Suprapubic skin (tissue), 4 donors: ENCODE measurements around the gene TBL1X. TPM values are rescaled to one million over a fixed set of nuclear protein-coding genes. Genes with fewer than 3 reads are reported as not detected.

ENCODE experiments used
- DNase-seq, 2 donors: peaks; one replicate each; pipeline ENCODE4 v3.0.0-alpha.2; 2019; ENCODE audit warnings: low spot score in 2 of 2
- H3K27ac ChIP-seq: fragments of 200-600 bp; sonication (generic); one replicate; pipeline ENCODE4 v1.5.1; 2019
- H3K27me3 ChIP-seq: fragments of 200-600 bp; sonication (generic); one replicate; pipeline ENCODE4 v1.5.1; 2019
- H3K36me3 ChIP-seq: fragments of 200-600 bp; sonication (generic); one replicate; pipeline ENCODE4 v1.5.1; 2019
- H3K4me1 ChIP-seq: fragments of 200-600 bp; sonication (generic); one replicate; pipeline ENCODE4 v1.5.1; 2019
- H3K4me3 ChIP-seq: fragments of 200-600 bp; sonication (generic); one replicate; pipeline ENCODE4 v1.5.1; 2019; ENCODE audit warnings: mild to moderate bottlenecking
- H3K9me3 ChIP-seq: fragments of 200-600 bp; sonication (generic); one replicate; pipeline ENCODE4 v1.5.1; 2019
- CTCF ChIP-seq, 2 donors: fragments of 200-600 bp in 1 of 2; fragments of 450-650 bp in 1 of 2; sonication (generic) in 1 of 2; IDR thresholded peaks; one replicate each; pipeline ENCODE4 v1.5.1; 2016 to 2019; ENCODE audit warnings: antibody characterized with exemption in 2 of 2, mild to moderate bottlenecking in 1 of 2, moderate library complexity in 1 of 2
- EP300 ChIP-seq: sonication (generic); formaldehyde crosslinking; IDR thresholded peaks from one replicate; pipeline ENCODE4 v1.6.1; 2017; ENCODE audit warnings: antibody characterized with exemption
- POLR2A ChIP-seq, 2 donors: fragments of 450-650 bp; IDR thresholded peaks; one replicate each; pipeline ENCODE4 v1.6.1; 2017; ENCODE audit warnings: antibody characterized with exemption in 2 of 2, mild to moderate bottlenecking in 2 of 2, moderate library complexity in 2 of 2
- POLR2AphosphoS5 ChIP-seq, 3 donors: sonication (generic); formaldehyde crosslinking; IDR thresholded peaks; one replicate each; pipeline ENCODE4 v1.6.1; 2017; ENCODE audit warnings: antibody characterized with exemption in 3 of 3
- WGBS: methylation state at CpG from one replicate; pipeline ENCODE4 v1.1.5; 2018; 5-methylcytosine and 5-hydroxymethylcytosine counted together
- total RNA-seq, 4 donors: library from RNA; depleted of rRNA; stranded (reverse); fragments of >200 nt; gene quantifications; one replicate each; pipeline ENCODE4 v1.1.0, GENCODE V29; 2016

TBL1X gene
- total RNA-seq, 4 donors from 2014 or later: 13.2 to 31.0 (median 17.1) TPM

GRCh38 chrX:9566150-9566621 is 101.3 kb downstream of the TBL1X start:
- H3K4me1 ChIP-seq: peaks cover 14% of the 10 kb centered on the region
- H3K27ac ChIP-seq: no peak overlapping the region
- no peak for DNase-seq
- no peak overlapping the region for H3K4me3 ChIP-seq
- no peak for TF ChIP-seq CTCF (IDR thresholded peaks at IDR 0.05)
- no peak for TF ChIP-seq POLR2A (IDR thresholded peaks at IDR 0.05)
- TF ChIP-seq EP300: no peak
- H3K9me3 ChIP-seq: no peaks in the 10 kb centered on the region
- H3K36me3 ChIP-seq: no peaks in the 10 kb centered on the region
- H3K27me3 ChIP-seq: no peaks in the 10 kb centered on the region
- WGBS: 26% methylated on average over 6 of the region's 6 CpGs

- WGBS: 69% methylated on average over 10 of the region's 10 CpGs
- DNase-seq: no peak
- H3K27me3 ChIP-seq: no peaks in the 10 kb centered on the region
- no peak overlapping the region for H3K4me3 ChIP-seq
- no peak overlapping the region for H3K27ac ChIP-seq
- no peaks in the 10 kb centered on the region for H3K36me3 ChIP-seq
- H3K4me1 ChIP-seq: peaks cover 14% of the 10 kb centered on the region
- H3K9me3 ChIP-seq: no peaks in the 10 kb centered on the region
- TF ChIP-seq POLR2AphosphoS5 (IDR thresholded peaks at IDR 0.05): no peak
- TF ChIP-seq CTCF (IDR thresholded peaks at IDR 0.05): no peak
- TF ChIP-seq POLR2A (IDR thresholded peaks at IDR 0.05): no peak
- no peak for TF ChIP-seq EP300
These were observed 105.0 kb downstream of the TBL1X start for GRCh38 chrX:9569876-9570301.

- H3K9me3 ChIP-seq: no peaks in the 10 kb centered on the region
- DNase-seq: no peak
- no peak overlapping the region for H3K27ac ChIP-seq
- H3K27me3 ChIP-seq: no peaks in the 10 kb centered on the region
- no peaks in the 10 kb centered on the region for H3K36me3 ChIP-seq
- H3K4me1 ChIP-seq: peaks cover 4% of the 10 kb centered on the region
- no peak overlapping the region for H3K4me3 ChIP-seq
- TF ChIP-seq CTCF (IDR thresholded peaks at IDR 0.05): no peak
- peak in 1 of 2 donors; percentile 11 for TF ChIP-seq POLR2A (IDR thresholded peaks at IDR 0.05)
- no peak for TF ChIP-seq POLR2AphosphoS5 (IDR thresholded peaks at IDR 0.05)
- TF ChIP-seq EP300: no peak
- WGBS: 59% methylated on average over 6 of the region's 12 CpGs
These were observed 108.6 kb downstream of the TBL1X start for GRCh38 chrX:9573282-9574106.

GRCh38 chrX:9576059-9576458 is 111.2 kb downstream of the TBL1X start:
- Histone ChIP-seq H3K36me3 (no peaks in the 10 kb centered on the region), H3K27ac (no peak overlapping the region), H3K4me3 (no peak overlapping the region), H3K4me1 (no peaks in the 10 kb centered on the region), H3K27me3 (no peaks in the 10 kb centered on the region), H3K9me3 (no peaks in the 10 kb centered on the region)
- TF ChIP-seq POLR2A (IDR thresholded peaks at IDR 0.05): no peak
- TF ChIP-seq CTCF (IDR thresholded peaks at IDR 0.05): no peak
- no peak for TF ChIP-seq EP300
- no peak for TF ChIP-seq POLR2AphosphoS5 (IDR thresholded peaks at IDR 0.05)
- no peak for DNase-seq
- 90% methylated on average over 9 of the region's 9 CpGs for WGBS

- no peak overlapping the region for H3K4me3 ChIP-seq
- no peak for TF ChIP-seq EP300
- TF ChIP-seq POLR2A (IDR thresholded peaks at IDR 0.05): no peak
- DNase-seq: no peak
- H3K27me3 ChIP-seq: no peaks in the 10 kb centered on the region
- whole genome bisulfite sequencing: 90% methylated on average over 9 of the region's 9 CpGs
- H3K9me3 ChIP-seq: no peaks in the 10 kb centered on the region
- H3K4me1 ChIP-seq: no peaks in the 10 kb centered on the region
- no peak overlapping the region for H3K27ac ChIP-seq
- no peaks in the 10 kb centered on the region for H3K36me3 ChIP-seq
These were observed 112.7 kb downstream of the TBL1X start for GRCh38 chrX:9577555-9577954.
